Retinal pigment epithelial cell (primary cell): ENCODE data around the gene STK40.

ENCODE experiments used
- DNase-seq: peaks from one replicate; pipeline ENCODE4 v3.0.0-alpha.2; 2010; ENCODE audit warnings: low read depth
- H3K4me3 ChIP-seq: 2 replicates; pipeline ENCODE4 v1.5.1; 2011; ENCODE audit warnings: mild to moderate bottlenecking, low read length, control low read depth, moderate library complexity
- CTCF ChIP-seq: conservative IDR thresholded peaks from 2 replicates; pipeline ENCODE4 v1.5.1; 2011; ENCODE audit warnings: low read depth, low read length, control low read depth, inconsistent platforms

The STK40 gene

GRCh38 chr1:36372617-36373016 lies 13.1 kb downstream of the STK40 start:
- H3K4me3 ChIP-seq = no peak overlapping the region
- TF ChIP-seq CTCF = no peak
- no peak for DNase-seq

GRCh38 chr1:36369061-36369861 lies 16.5 kb downstream of the STK40 start:
- no peak overlapping the region for H3K4me3 ChIP-seq
- TF ChIP-seq CTCF = peak; percentile 90
- DNase-seq = no peak

- no peak for DNase-seq
- no peak for TF ChIP-seq CTCF
- H3K4me3 ChIP-seq = no peak overlapping the region
Observed at GRCh38 chr1:36367798-36368197, 17.9 kb downstream of the STK40 start.

- no peak for DNase-seq
- TF ChIP-seq CTCF = no peak
- H3K4me3 ChIP-seq = no peak overlapping the region
Observed at GRCh38 chr1:36367066-36367465, 18.7 kb downstream of the STK40 start.

- DNase-seq = no peak
- TF ChIP-seq CTCF = no peak
- H3K4me3 ChIP-seq = no peak overlapping the region
Observed at GRCh38 chr1:36366091-36366661, 19.5 kb downstream of the STK40 start.

- no peak overlapping the region for H3K4me3 ChIP-seq
- DNase-seq = no peak
- no peak for TF ChIP-seq CTCF
Observed at GRCh38 chr1:36365381-36365780, 20.3 kb downstream of the STK40 start.
